ENCODE data around the gene LPAR5. TPM values are rescaled to one million over a fixed set of nuclear protein-coding genes. Genes with fewer than 3 reads are reported as not detected.

Gene LPAR5
- total and polyA plus RNA-seq, 12 donors: 1.7 to 10.0 (median 4.1) TPM

- DNase-seq (no peak), ATAC-seq (no peak)
- peaks cover 25 to 58% (median 48%) of the 10 kb centered on the region in 9 donors for H3K4me1 ChIP-seq
- WGBS, 2 donors: 56% methylated on average over 8 of the region's 8 CpGs
- peaks cover 0 to 14% (median 0%) of the 10 kb centered on the region in 9 donors for H3K36me3 ChIP-seq
- no peaks in the 10 kb centered on the region for H3K27me3 ChIP-seq
- H3K4me3 ChIP-seq: no peak overlapping the region
- intact Hi-C loops (cut with DNase I): loop anchor here in 1 of 10 donors (5.0 kb wide), 1 partner anchor 54 kb away; the partner anchor contains the start of gene ING4
- H3K9me3 ChIP-seq: peaks cover 0 to 10% (median 0%) of the 10 kb centered on the region in 11 donors
- TF ChIP-seq, protein P1, sequence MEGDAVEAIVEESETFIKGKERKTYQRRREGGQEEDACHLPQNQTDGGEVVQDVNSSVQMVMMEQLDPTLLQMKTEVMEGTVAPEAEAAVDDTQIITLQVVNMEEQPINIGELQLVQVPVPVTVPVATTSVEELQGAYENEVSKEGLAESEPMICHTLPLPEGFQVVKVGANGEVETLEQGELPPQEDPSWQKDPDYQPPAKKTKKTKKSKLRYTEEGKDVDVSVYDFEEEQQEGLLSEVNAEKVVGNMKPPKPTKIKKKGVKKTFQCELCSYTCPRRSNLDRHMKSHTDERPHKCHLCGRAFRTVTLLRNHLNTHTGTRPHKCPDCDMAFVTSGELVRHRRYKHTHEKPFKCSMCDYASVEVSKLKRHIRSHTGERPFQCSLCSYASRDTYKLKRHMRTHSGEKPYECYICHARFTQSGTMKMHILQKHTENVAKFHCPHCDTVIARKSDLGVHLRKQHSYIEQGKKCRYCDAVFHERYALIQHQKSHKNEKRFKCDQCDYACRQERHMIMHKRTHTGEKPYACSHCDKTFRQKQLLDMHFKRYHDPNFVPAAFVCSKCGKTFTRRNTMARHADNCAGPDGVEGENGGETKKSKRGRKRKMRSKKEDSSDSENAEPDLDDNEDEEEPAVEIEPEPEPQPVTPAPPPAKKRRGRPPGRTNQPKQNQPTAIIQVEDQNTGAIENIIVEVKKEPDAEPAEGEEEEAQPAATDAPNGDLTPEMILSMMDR (IDR thresholded peaks at IDR 0.05): no peak
- H3K27ac ChIP-seq: peak overlapping the region in 9 of 10 donors; percentile 7 to 79 (median 65)
Observed at GRCh38 chr12:6608592-6609281, 27.0 kb downstream of the LPAR5 start.

- Histone ChIP-seq H3K9me3 (peaks cover 0 to 10% (median 0%) of the 10 kb centered on the region in 11 donors), H3K36me3 (peaks cover 0 to 22% (median 0%) of the 10 kb centered on the region in 9 donors), H3K4me3 (no peak overlapping the region), H3K27me3 (no peaks in the 10 kb centered on the region), H3K4me1 (peaks cover 19 to 59% (median 50%) of the 10 kb centered on the region in 9 donors), H3K27ac (peak overlapping the region in 9 of 10 donors; percentile 7 to 79 (median 66))
- WGBS, 2 donors: 2 to 4% methylated on average over 8 of the region's 8 CpGs
- intact Hi-C loops (cut with DNase I): loop anchor here in 1 of 10 donors (5.0 kb wide), 1 partner anchor 54 kb away; the partner anchor contains the start of gene ING4
- ATAC-seq (peak in 7 of 8 donors; percentile 3 to 34 (median 14)), DNase-seq (peak in 1 of 2 donors; percentile 77)
- TF ChIP-seq, protein P1 (IDR thresholded peaks at IDR 0.05): no peak
Observed at GRCh38 chr12:6607751-6608591, 27.8 kb downstream of the LPAR5 start.

DNA sequence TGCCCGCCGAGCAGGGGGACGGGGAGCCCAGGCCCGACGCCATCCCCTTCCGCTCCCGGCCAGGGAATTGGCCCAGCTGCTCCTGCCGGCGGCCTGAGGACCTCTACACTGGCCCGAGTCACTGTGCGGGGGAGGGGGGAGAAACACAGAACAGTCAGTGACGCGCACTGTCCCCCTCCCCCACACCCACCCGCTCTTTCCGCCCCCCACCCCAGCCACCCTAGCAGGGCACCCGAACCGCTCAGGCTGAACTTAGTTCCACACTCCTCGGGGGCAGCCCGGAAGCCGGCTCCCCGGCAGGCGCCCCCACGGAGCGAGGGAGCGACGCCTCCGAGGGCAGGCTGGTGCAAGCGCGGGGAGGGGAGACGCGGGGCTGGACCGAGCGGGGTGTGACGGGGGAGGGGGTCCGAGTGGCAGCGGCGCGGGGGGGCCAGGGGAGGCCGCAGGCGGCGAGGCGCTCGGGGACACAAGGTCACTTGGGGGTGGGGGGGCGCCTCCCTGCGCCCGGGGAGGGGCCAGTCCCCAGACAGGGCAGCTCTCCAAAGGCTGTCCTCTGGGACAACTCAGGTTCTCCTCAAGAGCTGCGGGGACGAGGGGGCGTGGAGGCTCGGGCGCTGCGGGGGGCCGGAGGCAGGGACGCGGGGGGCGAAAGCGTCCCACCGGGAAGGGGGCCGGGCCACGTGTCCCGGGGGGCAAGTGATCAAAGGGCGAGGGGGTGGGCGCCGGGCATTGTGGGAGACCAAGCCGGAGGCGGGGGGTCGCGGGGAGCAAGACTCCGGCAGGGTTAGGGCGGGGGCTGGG, 29.2 kb downstream of the LPAR5 start:
- H3K4me1 ChIP-seq: peaks cover 9 to 55% (median 44%) of the 10 kb centered on the region in 9 donors
- ATAC-seq (peak; percentile 64 to 79 (median 69)), DNase-seq (peak; percentile 78 to 88)
- no peaks in the 10 kb centered on the region for H3K27me3 ChIP-seq
- peak overlapping the region; percentile 76 to 100 (median 97) for H3K4me3 ChIP-seq
- 1% methylated on average over 47 to 70 of the region's 70 CpGs for WGBS, 2 donors
- peaks cover 0 to 10% (median 0%) of the 10 kb centered on the region in 11 donors for H3K9me3 ChIP-seq
- intact Hi-C loops (cut with DNase I): loop anchor here in 1 of 10 donors (5.0 kb wide), 1 partner anchor 56 kb away; the partner anchor contains the start of gene ING4
- TF ChIP-seq, protein P1 (IDR thresholded peaks at IDR 0.05): no peak
- H3K36me3 ChIP-seq: peaks cover 0 to 36% (median 9%) of the 10 kb centered on the region in 9 donors
- H3K27ac ChIP-seq: peak overlapping the region; percentile 89 to 100 (median 99)
